Measurements from ENCODE around the gene ST8SIA6.
A peak's percentile ranks its signal among the peaks of the same experiment; 100 is the strongest.

Gene ST8SIA6

DNA sequence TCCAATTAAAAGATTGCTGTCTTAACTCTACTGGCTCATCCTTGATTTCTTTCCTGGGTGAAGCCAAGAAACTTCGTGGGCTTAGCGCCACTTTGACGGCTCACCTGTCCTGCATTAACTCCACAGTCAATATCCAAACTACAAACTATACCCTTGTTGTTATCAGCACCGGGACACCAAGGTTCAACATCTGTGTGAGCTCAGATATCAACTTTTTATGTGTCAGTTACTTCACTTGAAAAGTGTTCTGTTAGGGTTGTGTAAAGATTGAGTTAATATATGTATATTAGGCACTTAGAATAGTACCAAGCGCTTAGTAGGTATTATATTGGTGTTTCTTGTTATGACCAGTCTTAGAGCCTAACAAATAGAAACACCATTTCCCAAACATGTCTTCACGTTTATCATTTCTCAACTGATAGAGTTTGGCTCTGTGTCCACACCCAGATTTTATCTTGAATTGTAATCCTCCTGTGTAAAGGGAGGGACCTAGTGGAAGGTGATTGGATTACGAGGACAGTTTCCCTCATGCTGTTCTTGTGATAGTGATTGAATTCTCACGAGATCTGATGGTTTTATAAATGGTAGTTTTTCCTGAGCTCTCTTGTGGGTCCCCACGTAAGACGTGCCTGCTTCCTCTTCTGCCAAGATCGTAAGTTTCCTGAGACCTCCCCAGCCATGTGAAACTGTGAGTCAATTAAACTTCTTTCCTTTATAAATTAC lies 19.0 kb upstream of the ST8SIA6 start:
- H3K27ac ChIP-seq (ENCODE audit: extremely low read depth, low read depth, low read length) = no peak overlapping the region
- TF ChIP-seq OSR2 (tag by site-specific recombination; IDR thresholded peaks at IDR 0.05) (no peak), ZNF548 (tag by site-specific recombination; IDR thresholded peaks at IDR 0.05) (no peak), SALL2 (tag by site-specific recombination; IDR thresholded peaks at IDR 0.05; ENCODE audit: borderline replicate concordance) (no peak), ZNF404 (tag by site-specific recombination; IDR thresholded peaks at IDR 0.05) (no peak), SP3 (tag by site-specific recombination; IDR thresholded peaks at IDR 0.05) (no peak), YY2 (tag by site-specific recombination; IDR thresholded peaks at IDR 0.05) (no peak), ZNF510 (tag by site-specific recombination; IDR thresholded peaks at IDR 0.05; ENCODE audit: insufficient replicate concordance) (no peak), ZNF792 (tag by site-specific recombination; IDR thresholded peaks at IDR 0.05) (no peak), ZFP3 (tag by site-specific recombination; IDR thresholded peaks at IDR 0.05; ENCODE audit: low read depth) (no peak), HOXD13 (CRISPR knock-in tag; IDR thresholded peaks at IDR 0.05; ENCODE audit: borderline replicate concordance) (no peak), ZNF174 (tag by site-specific recombination; IDR thresholded peaks at IDR 0.05) (no peak)
- TF ChIP-seq, protein P1, sequence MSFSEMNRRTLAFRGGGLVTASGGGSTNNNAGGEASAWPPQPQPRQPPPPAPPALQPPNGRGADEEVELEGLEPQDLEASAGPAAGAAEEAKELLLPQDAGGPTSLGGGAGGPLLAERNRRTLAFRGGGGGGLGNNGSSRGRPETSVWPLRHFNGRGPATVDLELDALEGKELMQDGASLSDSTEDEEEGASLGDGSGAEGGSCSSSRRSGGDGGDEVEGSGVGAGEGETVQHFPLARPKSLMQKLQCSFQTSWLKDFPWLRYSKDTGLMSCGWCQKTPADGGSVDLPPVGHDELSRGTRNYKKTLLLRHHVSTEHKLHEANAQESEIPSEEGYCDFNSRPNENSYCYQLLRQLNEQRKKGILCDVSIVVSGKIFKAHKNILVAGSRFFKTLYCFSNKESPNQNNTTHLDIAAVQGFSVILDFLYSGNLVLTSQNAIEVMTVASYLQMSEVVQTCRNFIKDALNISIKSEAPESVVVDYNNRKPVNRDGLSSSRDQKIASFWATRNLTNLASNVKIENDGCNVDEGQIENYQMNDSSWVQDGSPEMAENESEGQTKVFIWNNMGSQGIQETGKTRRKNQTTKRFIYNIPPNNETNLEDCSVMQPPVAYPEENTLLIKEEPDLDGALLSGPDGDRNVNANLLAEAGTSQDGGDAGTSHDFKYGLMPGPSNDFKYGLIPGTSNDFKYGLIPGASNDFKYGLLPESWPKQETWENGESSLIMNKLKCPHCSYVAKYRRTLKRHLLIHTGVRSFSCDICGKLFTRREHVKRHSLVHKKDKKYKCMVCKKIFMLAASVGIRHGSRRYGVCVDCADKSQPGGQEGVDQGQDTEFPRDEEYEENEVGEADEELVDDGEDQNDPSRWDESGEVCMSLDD (tag by site-specific recombination; IDR thresholded peaks at IDR 0.05) = no peak
- TF ChIP-seq, protein P2, sequence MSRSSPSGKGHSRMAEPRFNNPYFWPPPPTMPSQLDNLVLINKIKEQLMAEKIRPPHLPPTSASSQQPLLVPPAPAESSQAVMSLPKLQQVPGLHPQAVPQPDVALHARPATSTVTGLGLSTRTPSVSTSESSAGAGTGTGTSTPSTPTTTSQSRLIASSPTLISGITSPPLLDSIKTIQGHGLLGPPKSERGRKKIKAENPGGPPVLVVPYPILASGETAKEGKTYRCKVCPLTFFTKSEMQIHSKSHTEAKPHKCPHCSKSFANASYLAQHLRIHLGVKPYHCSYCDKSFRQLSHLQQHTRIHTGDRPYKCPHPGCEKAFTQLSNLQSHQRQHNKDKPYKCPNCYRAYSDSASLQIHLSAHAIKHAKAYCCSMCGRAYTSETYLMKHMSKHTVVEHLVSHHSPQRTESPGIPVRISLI (tag by site-specific recombination; IDR thresholded peaks at IDR 0.05) = no peak
- H3K9me3 ChIP-seq (ENCODE audit: control insufficient read depth, insufficient read depth, low read depth, low read length) = no peaks in the 10 kb centered on the region
- H3K4me3 ChIP-seq (ENCODE audit: low read depth, low read length) = no peak overlapping the region
- ChIA-PET POLR2A (no interaction called here), CTCF (interaction anchor here (0.6 to 1.1 kb wide), 4 partner anchors 8 to 642 kb away, joined by 3 to 6 read pairs (median 4); no protein-coding TSS in a partner anchor)
- no peaks in the 10 kb centered on the region for H3K36me3 ChIP-seq (ENCODE audit: control insufficient read depth in 2 of 2, insufficient read depth in 1 of 2, low read length in 2 of 2)
- no peaks in the 10 kb centered on the region for H3K4me1 ChIP-seq (ENCODE audit: control insufficient read depth, insufficient read depth, low read length)

DNA sequence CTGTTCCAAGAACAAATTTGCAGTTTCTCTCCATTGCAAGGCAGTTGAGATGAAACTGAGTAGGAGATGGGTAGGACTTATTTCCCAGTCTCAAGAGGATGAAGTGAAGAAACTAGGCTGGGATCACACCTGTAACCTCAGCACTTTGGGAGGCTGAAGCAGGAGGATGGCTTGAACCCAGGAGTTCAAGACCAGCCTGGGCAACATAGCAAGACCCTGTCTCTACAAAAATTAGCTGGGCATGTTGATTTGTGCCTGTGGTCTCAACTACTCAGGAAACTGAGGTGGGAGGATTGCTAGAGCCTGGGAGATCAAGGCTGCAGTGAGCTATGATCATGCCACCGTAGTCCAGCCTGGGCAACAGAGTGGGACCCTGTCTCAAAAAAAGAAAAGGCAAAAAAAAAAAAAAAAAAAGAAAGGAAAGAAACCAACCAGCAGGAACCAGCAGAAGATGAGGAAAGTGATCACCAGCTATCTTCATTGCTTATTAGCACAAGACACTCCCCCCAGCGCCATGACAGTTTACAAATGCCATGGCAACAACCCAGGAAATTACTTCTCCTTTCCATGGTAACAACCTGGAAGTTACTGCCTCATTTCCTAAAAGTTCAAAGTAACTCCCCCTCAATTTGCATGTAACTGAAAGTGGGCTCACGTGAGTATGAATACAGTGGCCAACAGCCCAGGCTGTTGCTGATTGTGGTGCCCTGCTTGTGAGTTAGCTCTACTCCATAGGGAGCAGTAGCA lies 18.3 kb upstream of the ST8SIA6 start:
- CTCF ChIA-PET = interaction anchor here (0.6 kb wide), 2 partner anchors 165 to 626 kb away, joined by 3 to 5 read pairs; no protein-coding TSS in a partner anchor

More for the DNA sequence above, 18.3 kb upstream of the ST8SIA6 start:
- no peaks in the 10 kb centered on the region for H3K36me3 ChIP-seq (ENCODE audit: control insufficient read depth in 2 of 2, insufficient read depth in 1 of 2, low read length in 2 of 2)
- H3K27ac ChIP-seq (ENCODE audit: extremely low read depth, low read depth, low read length) = no peak overlapping the region
- TF ChIP-seq YY1 (tag by site-specific recombination; IDR thresholded peaks at IDR 0.05) = no peak
- TF ChIP-seq ZNF324 (tag by site-specific recombination; IDR thresholded peaks at IDR 0.05) = no peak
- TF ChIP-seq ZNF121 (tag by site-specific recombination; IDR thresholded peaks at IDR 0.05) = 0 out of 2 replicates have a peak, but pooled peaks have one; percentile 50
- TF ChIP-seq ZNF747 (tag by site-specific recombination; IDR thresholded peaks at IDR 0.05) = no peak
- TF ChIP-seq HOXA7 (CRISPR knock-in tag; IDR thresholded peaks at IDR 0.05; ENCODE audit: borderline replicate concordance) = no peak
- no peak for TF ChIP-seq ZNF404 (tag by site-specific recombination; IDR thresholded peaks at IDR 0.05)
- TF ChIP-seq ZNF777 (tag by site-specific recombination; IDR thresholded peaks at IDR 0.05; ENCODE audit: borderline replicate concordance) = no peak
- TF ChIP-seq, protein P3, sequence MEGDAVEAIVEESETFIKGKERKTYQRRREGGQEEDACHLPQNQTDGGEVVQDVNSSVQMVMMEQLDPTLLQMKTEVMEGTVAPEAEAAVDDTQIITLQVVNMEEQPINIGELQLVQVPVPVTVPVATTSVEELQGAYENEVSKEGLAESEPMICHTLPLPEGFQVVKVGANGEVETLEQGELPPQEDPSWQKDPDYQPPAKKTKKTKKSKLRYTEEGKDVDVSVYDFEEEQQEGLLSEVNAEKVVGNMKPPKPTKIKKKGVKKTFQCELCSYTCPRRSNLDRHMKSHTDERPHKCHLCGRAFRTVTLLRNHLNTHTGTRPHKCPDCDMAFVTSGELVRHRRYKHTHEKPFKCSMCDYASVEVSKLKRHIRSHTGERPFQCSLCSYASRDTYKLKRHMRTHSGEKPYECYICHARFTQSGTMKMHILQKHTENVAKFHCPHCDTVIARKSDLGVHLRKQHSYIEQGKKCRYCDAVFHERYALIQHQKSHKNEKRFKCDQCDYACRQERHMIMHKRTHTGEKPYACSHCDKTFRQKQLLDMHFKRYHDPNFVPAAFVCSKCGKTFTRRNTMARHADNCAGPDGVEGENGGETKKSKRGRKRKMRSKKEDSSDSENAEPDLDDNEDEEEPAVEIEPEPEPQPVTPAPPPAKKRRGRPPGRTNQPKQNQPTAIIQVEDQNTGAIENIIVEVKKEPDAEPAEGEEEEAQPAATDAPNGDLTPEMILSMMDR (tag by site-specific recombination; IDR thresholded peaks at IDR 0.05) = no peak
- TF ChIP-seq, protein P4, sequence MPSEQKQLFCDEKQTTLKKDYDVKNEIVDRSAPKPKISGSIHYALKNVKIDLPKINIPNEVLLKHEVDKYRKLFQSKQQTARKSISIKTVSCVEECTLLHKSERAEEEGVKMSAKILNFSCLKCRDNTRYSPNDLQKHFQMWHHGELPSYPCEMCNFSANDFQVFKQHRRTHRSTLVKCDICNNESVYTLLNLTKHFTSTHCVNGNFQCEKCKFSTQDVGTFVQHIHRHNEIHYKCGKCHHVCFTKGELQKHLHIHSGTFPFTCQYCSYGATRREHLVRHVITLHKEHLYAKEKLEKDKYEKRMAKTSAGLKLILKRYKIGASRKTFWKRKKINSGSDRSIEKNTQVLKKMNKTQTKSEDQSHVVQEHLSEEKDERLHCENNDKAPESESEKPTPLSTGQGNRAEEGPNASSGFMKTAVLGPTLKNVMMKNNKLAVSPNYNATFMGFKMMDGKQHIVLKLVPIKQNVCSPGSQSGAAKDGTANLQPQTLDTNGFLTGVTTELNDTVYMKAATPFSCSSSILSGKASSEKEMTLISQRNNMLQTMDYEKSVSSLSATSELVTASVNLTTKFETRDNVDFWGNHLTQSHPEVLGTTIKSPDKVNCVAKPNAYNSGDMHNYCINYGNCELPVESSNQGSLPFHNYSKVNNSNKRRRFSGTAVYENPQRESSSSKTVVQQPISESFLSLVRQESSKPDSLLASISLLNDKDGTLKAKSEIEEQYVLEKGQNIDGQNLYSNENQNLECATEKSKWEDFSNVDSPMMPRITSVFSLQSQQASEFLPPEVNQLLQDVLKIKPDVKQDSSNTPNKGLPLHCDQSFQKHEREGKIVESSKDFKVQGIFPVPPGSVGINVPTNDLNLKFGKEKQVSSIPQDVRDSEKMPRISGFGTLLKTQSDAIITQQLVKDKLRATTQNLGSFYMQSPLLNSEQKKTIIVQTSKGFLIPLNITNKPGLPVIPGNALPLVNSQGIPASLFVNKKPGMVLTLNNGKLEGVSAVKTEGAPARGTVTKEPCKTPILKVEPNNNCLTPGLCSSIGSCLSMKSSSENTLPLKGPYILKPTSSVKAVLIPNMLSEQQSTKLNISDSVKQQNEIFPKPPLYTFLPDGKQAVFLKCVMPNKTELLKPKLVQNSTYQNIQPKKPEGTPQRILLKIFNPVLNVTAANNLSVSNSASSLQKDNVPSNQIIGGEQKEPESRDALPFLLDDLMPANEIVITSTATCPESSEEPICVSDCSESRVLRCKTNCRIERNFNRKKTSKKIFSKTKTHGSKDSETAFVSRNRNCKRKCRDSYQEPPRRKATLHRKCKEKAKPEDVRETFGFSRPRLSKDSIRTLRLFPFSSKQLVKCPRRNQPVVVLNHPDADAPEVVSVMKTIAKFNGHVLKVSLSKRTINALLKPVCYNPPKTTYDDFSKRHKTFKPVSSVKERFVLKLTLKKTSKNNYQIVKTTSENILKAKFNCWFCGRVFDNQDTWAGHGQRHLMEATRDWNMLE (tag by site-specific recombination; conservative IDR thresholded peaks at IDR 0.05; ENCODE audit: low read depth) = 0 out of 2 replicates have a peak, but pooled peaks have one; percentile 19
- no peak for TF ChIP-seq EGR2 (tag by site-specific recombination; IDR thresholded peaks at IDR 0.05; ENCODE audit: low read depth)
- TF ChIP-seq BCL11A (tag by site-specific recombination; IDR thresholded peaks at IDR 0.05; ENCODE audit: low read depth) = no peak
- H3K4me3 ChIP-seq (ENCODE audit: low read depth, low read length) = no peak overlapping the region
- H3K4me1 ChIP-seq (ENCODE audit: control insufficient read depth, insufficient read depth, low read length) = no peaks in the 10 kb centered on the region
- POLR2A ChIA-PET = no interaction called here
- no peaks in the 10 kb centered on the region for H3K9me3 ChIP-seq (ENCODE audit: control insufficient read depth, insufficient read depth, low read depth, low read length)

Data from HEK293 (cell line).